HepG2 (cell line): ENCODE results near the gene ITK. TPM values are rescaled to one million over a fixed set of nuclear protein-coding genes. Genes with fewer than 3 reads are reported as not detected.

Source experiments
- CSRNP1 ChIP-seq: sonication (generic); formaldehyde crosslinking; IDR thresholded peaks from 2 replicates; pipeline ENCODE4 v1.8.1; 2023; ENCODE audit warnings: mild to moderate bottlenecking, missing genetic modification reagents
- HNRNPK ChIP-seq: fragments of 200-400 bp; formaldehyde crosslinking; IDR thresholded peaks from 2 replicates; pipeline ENCODE4 v1.6.1; 2018; ENCODE audit warnings: low read length, low read depth, moderate library complexity, mild to moderate bottlenecking; ENCODE audit not compliant: poor library complexity, severe bottlenecking
- KDM6A ChIP-seq: IDR thresholded peaks from 2 replicates; pipeline ENCODE4 v1.6.1; 2016; ENCODE audit warnings: low read depth
- MXI1 ChIP-seq: IDR thresholded peaks from 3 replicates; pipeline ENCODE4 v1.6.1; 2012; ENCODE audit warnings: low read depth, low read length, inconsistent platforms, borderline replicate concordance
- TIGD3 ChIP-seq: sonication (generic); formaldehyde crosslinking; IDR thresholded peaks from 2 replicates; pipeline ENCODE4 v1.5.1; 2020; ENCODE audit warnings: mild to moderate bottlenecking, missing genetic modification reagents, borderline replicate concordance
- ZBTB2 ChIP-seq: sonication (generic); formaldehyde crosslinking; IDR thresholded peaks from 2 replicates; pipeline ENCODE4 v1.8.0; 2022; ENCODE audit warnings: low read depth, missing genetic modification reagents
- ZFP37 ChIP-seq: sonication (generic); formaldehyde crosslinking; IDR thresholded peaks from 2 replicates; pipeline ENCODE4 v1.4.0; 2020; ENCODE audit warnings: missing genetic modification reagents, borderline replicate concordance
- ZNF740 ChIP-seq: sonication (generic); formaldehyde crosslinking; IDR thresholded peaks from 2 replicates; pipeline ENCODE4 v1.4.0; 2020; ENCODE audit warnings: missing genetic modification reagents
- ZSCAN5A ChIP-seq: sonication (generic); formaldehyde crosslinking; IDR thresholded peaks from 2 replicates; pipeline ENCODE4 v1.8.0; 2022; ENCODE audit warnings: mild to moderate bottlenecking, missing genetic modification reagents, borderline replicate concordance
- polyA plus RNA-seq, 8 experiments: library from polyadenylated mRNA; depleted of rRNA in 3 of 8; stranded (reverse) in 7 of 8; unstranded in 1 of 8; fragments of >200 nt; fragmentation: Illumina TruSeq in 4 of 8; extraction: Trizol in 4 of 8; gene quantifications; 2 replicates each; pipeline versions ENCODE4 v1.2.1 to v1.2.3, GENCODE V29; 2011 to 2016; ENCODE audit warnings: low read depth in 4 of 8, missing spikeins in 1 of 8, mixed read lengths in 1 of 8; ENCODE audit not compliant: insufficient read depth in 1 of 8
- total RNA-seq, 5 experiments: library from RNA; depleted of rRNA; stranded (reverse); fragments of >200 nt; fragmentation: Illumina TruSeq; extraction: Trizol; gene quantifications; 2 replicates each; pipeline ENCODE4 v1.2.3, GENCODE V29; 2016; ENCODE audit warnings: low read depth in 1 of 5

Gene ITK
- total and polyA plus RNA-seq, 2 of the 13 experiments (the other 11 are each of a cell fraction or from before 2014, with no cell fraction given), result 0.01 TPM; not detected in 1

- TF ChIP-seq MXI1 (no peak), CSRNP1 (CRISPR knock-in tag) (no peak), ZFP37 (CRISPR knock-in tag) (no peak), ZNF740 (CRISPR knock-in tag) (no peak), HNRNPK (no peak), ZSCAN5A (CRISPR knock-in tag) (no peak), TIGD3 (no peak), ZBTB2 (no peak), KDM6A (CRISPR knock-in tag) (no peak)
These were observed 20.6 kb upstream of the ITK start (continued) for GRCh38 chr5:157160001-157160400.
